ENCODE measurements around the gene GRID1.

Gene GRID1

GRCh38 chr10:85922356-85923129 is 444.1 kb downstream of the GRID1 start:
- Mint-ChIP-seq H3K9me3 (peaks cover 0 to 2% of the 10 kb centered on the region in 2 donors), H3K4me1 (no peaks in the 10 kb centered on the region), H3K4me3 (no peak overlapping the region), H3K27me3 (peaks cover 5 to 8% of the 10 kb centered on the region in 2 donors), H3K27ac (no peak overlapping the region), H3K36me3 (no peaks in the 10 kb centered on the region)
- ATAC-seq (replicated peaks), result no peak
- DNase-seq, result no peak

GRCh38 chr10:85921789-85922188 is 444.8 kb downstream of the GRID1 start:
- peak in 1 of 2 donors; percentile 34 for ATAC-seq (replicated peaks)
- Mint-ChIP-seq H3K9me3 (peaks cover 0 to 2% of the 10 kb centered on the region in 2 donors), H3K27ac (no peak overlapping the region), H3K27me3 (peaks cover 5 to 8% of the 10 kb centered on the region in 2 donors), H3K4me3 (no peak overlapping the region), H3K36me3 (no peaks in the 10 kb centered on the region), H3K4me1 (no peaks in the 10 kb centered on the region)
- no peak for DNase-seq

- no peaks in the 10 kb centered on the region for H3K4me1 Mint-ChIP-seq
- H3K36me3 Mint-ChIP-seq, result no peaks in the 10 kb centered on the region
- peaks cover 0 to 2% of the 10 kb centered on the region in 2 donors for H3K9me3 Mint-ChIP-seq
- DNase-seq (no peak), ATAC-seq (replicated peaks) (no peak)
- H3K4me3 Mint-ChIP-seq, result no peak overlapping the region
- H3K27ac Mint-ChIP-seq, result no peak overlapping the region
- peaks cover 5 to 8% of the 10 kb centered on the region in 2 donors for H3K27me3 Mint-ChIP-seq
Measured at GRCh38 chr10:85920311-85920710, 446.3 kb downstream of the GRID1 start.

GRCh38 chr10:85919491-85920021 is 447.0 kb downstream of the GRID1 start:
- Mint-ChIP-seq H3K4me3 (no peak overlapping the region), H3K36me3 (no peaks in the 10 kb centered on the region), H3K27ac (no peak overlapping the region), H3K27me3 (peaks cover 5 to 8% of the 10 kb centered on the region in 2 donors), H3K4me1 (no peaks in the 10 kb centered on the region), H3K9me3 (peaks cover 0 to 2% of the 10 kb centered on the region in 2 donors)
- no peak for DNase-seq
- ATAC-seq (replicated peaks), result no peak

- ATAC-seq (replicated peaks) (no peak), DNase-seq (no peak)
- Mint-ChIP-seq H3K27ac (no peak overlapping the region), H3K27me3 (peaks cover 5 to 8% of the 10 kb centered on the region in 2 donors), H3K4me3 (no peak overlapping the region), H3K4me1 (no peaks in the 10 kb centered on the region), H3K9me3 (peaks cover 0 to 2% of the 10 kb centered on the region in 2 donors), H3K36me3 (no peaks in the 10 kb centered on the region)
Measured at GRCh38 chr10:85918371-85918770, 448.2 kb downstream of the GRID1 start.

- ATAC-seq (replicated peaks), result no peak
- Mint-ChIP-seq H3K27me3 (peaks cover 0 to 8% of the 10 kb centered on the region in 2 donors), H3K27ac (no peak overlapping the region), H3K9me3 (no peaks in the 10 kb centered on the region), H3K4me1 (no peaks in the 10 kb centered on the region), H3K4me3 (no peak overlapping the region), H3K36me3 (no peaks in the 10 kb centered on the region)
- no peak for DNase-seq
Measured at GRCh38 chr10:85917601-85918000, 449.0 kb downstream of the GRID1 start.

- no peaks in the 10 kb centered on the region for H3K9me3 Mint-ChIP-seq
- DNase-seq, result no peak
- ATAC-seq (replicated peaks), result no peak
- H3K27ac Mint-ChIP-seq, result no peak overlapping the region
- no peaks in the 10 kb centered on the region for H3K36me3 Mint-ChIP-seq
- H3K4me3 Mint-ChIP-seq, result no peak overlapping the region
- H3K4me1 Mint-ChIP-seq, result no peaks in the 10 kb centered on the region
- H3K27me3 Mint-ChIP-seq, result peaks cover 0 to 8% of the 10 kb centered on the region in 2 donors
Measured at GRCh38 chr10:85916994-85917573, 449.5 kb downstream of the GRID1 start.

- no peak overlapping the region for H3K27ac Mint-ChIP-seq
- DNase-seq (no peak), ATAC-seq (replicated peaks) (no peak)
- H3K4me3 Mint-ChIP-seq, result no peak overlapping the region
- H3K9me3 Mint-ChIP-seq, result no peaks in the 10 kb centered on the region
- H3K36me3 Mint-ChIP-seq, result no peaks in the 10 kb centered on the region
- no peaks in the 10 kb centered on the region for H3K4me1 Mint-ChIP-seq
- H3K27me3 Mint-ChIP-seq, result peaks cover 0 to 8% of the 10 kb centered on the region in 2 donors
Measured at GRCh38 chr10:85916286-85916685, 450.3 kb downstream of the GRID1 start.

GRCh38 chr10:85915245-85915846 is 451.2 kb downstream of the GRID1 start:
- Mint-ChIP-seq H3K9me3 (no peaks in the 10 kb centered on the region), H3K4me1 (no peaks in the 10 kb centered on the region), H3K4me3 (no peak overlapping the region), H3K27ac (no peak overlapping the region), H3K36me3 (no peaks in the 10 kb centered on the region), H3K27me3 (peaks cover 0 to 9% of the 10 kb centered on the region in 2 donors)
- ATAC-seq (replicated peaks) (no peak), DNase-seq (no peak)

GRCh38 chr10:85914720-85915119 is 451.9 kb downstream of the GRID1 start:
- Mint-ChIP-seq H3K9me3 (no peaks in the 10 kb centered on the region), H3K4me1 (no peaks in the 10 kb centered on the region), H3K4me3 (no peak overlapping the region), H3K36me3 (no peaks in the 10 kb centered on the region), H3K27ac (no peak overlapping the region), H3K27me3 (peaks cover 0 to 4% of the 10 kb centered on the region in 2 donors)
- DNase-seq (no peak), ATAC-seq (replicated peaks) (no peak)

- Mint-ChIP-seq H3K27ac (no peak overlapping the region), H3K4me1 (no peaks in the 10 kb centered on the region), H3K27me3 (peaks cover 0 to 8% of the 10 kb centered on the region in 2 donors), H3K4me3 (no peak overlapping the region), H3K36me3 (no peaks in the 10 kb centered on the region), H3K9me3 (no peaks in the 10 kb centered on the region)
- ATAC-seq (replicated peaks) (no peak), DNase-seq (no peak)
Measured at GRCh38 chr10:85908462-85908861, 458.1 kb downstream of the GRID1 start.

GRCh38 chr10:85902051-85902450 is 464.5 kb downstream of the GRID1 start:
- DNase-seq (no peak), ATAC-seq (replicated peaks) (no peak)
- H3K4me3 Mint-ChIP-seq, result no peak overlapping the region
- no peak overlapping the region for H3K27ac Mint-ChIP-seq
- no peaks in the 10 kb centered on the region for H3K9me3 Mint-ChIP-seq
- peaks cover 6 to 8% of the 10 kb centered on the region in 2 donors for H3K27me3 Mint-ChIP-seq
- H3K36me3 Mint-ChIP-seq, result no peaks in the 10 kb centered on the region
- no peaks in the 10 kb centered on the region for H3K4me1 Mint-ChIP-seq

- Mint-ChIP-seq H3K4me1 (no peaks in the 10 kb centered on the region), H3K9me3 (no peaks in the 10 kb centered on the region), H3K27ac (no peak overlapping the region), H3K27me3 (peaks cover 6% of the 10 kb centered on the region in 2 donors), H3K4me3 (no peak overlapping the region), H3K36me3 (no peaks in the 10 kb centered on the region)
- no peak for ATAC-seq (replicated peaks)
- no peak for DNase-seq
Measured at GRCh38 chr10:85901599-85901998, 465.0 kb downstream of the GRID1 start.

- Mint-ChIP-seq H3K27ac (no peak overlapping the region), H3K4me3 (no peak overlapping the region), H3K4me1 (no peaks in the 10 kb centered on the region), H3K36me3 (no peaks in the 10 kb centered on the region), H3K9me3 (no peaks in the 10 kb centered on the region), H3K27me3 (peaks cover 4 to 10% of the 10 kb centered on the region in 2 donors)
- ATAC-seq (replicated peaks) (no peak), DNase-seq (no peak)
Measured at GRCh38 chr10:85900487-85900886, 466.1 kb downstream of the GRID1 start.
